Stomach (tissue), 9 donors: ENCODE data around the gene DDB1. TPM values are rescaled to one million over a fixed set of nuclear protein-coding genes. Genes with fewer than 3 reads are reported as not detected.

Experiments
- DNase-seq, 2 donors: peaks; one replicate each; pipeline versions ENCODE4 v3.0.0 to v3.0.0-alpha.2; 2013 to 2019
- H3K27ac ChIP-seq, 5 donors: fragments of 200-600 bp in 4 of 5; sonication (generic) in 4 of 5; one replicate each; pipeline ENCODE4 v1.5.1; 2013 to 2019; ENCODE audit warnings: mild to moderate bottlenecking in 1 of 5, moderate library complexity in 1 of 5
- H3K27me3 ChIP-seq, 3 donors: fragments of 200-600 bp; sonication (generic); one replicate each; pipeline ENCODE4 v1.5.1; 2017 to 2019; ENCODE audit warnings: mixed run types in 1 of 3
- H3K36me3 ChIP-seq, 4 donors: fragments of 200-600 bp; sonication (generic); 1 replicate in 3 of 4; 2 replicates in 1 of 4; pipeline ENCODE4 v1.5.1; 2016 to 2019
- H3K4me1 ChIP-seq, 4 donors: fragments of 200-600 bp; sonication (generic); one replicate each; pipeline ENCODE4 v1.5.1; 2016 to 2019
- H3K4me3 ChIP-seq, 4 donors: fragments of 200-600 bp; sonication (generic) in 3 of 4; one replicate each; pipeline ENCODE4 v1.5.1; 2016 to 2019; ENCODE audit warnings: mild to moderate bottlenecking in 1 of 4
- H3K9me3 ChIP-seq, 4 donors: fragments of 200-600 bp; sonication (generic); one replicate each; pipeline ENCODE4 v1.5.1; 2016 to 2019
- EP300 ChIP-seq: sonication (generic); formaldehyde crosslinking; IDR thresholded peaks from one replicate; pipeline ENCODE4 v1.6.1; 2017; ENCODE audit warnings: antibody characterized with exemption
- POLR2A ChIP-seq, 4 donors: fragments of 450-650 bp; IDR thresholded peaks; one replicate each; pipeline ENCODE4 v1.6.1; 2016; ENCODE audit warnings: antibody characterized with exemption in 4 of 4, control low read depth in 2 of 4, mild to moderate bottlenecking in 1 of 4, moderate library complexity in 1 of 4
- POLR2AphosphoS5 ChIP-seq, 3 donors: sonication (generic); formaldehyde crosslinking; IDR thresholded peaks; one replicate each; pipeline ENCODE4 v1.6.1; 2016; ENCODE audit warnings: antibody characterized with exemption in 3 of 3
- WGBS, 5 donors: extraction: QIAGEN DNeasy Blood & Tissue Kit in 3 of 5; methylation state at CpG; one replicate each; pipeline versions ENCODE4 v1.1.5 to v1.1.7; 2013 to 2018; 5-methylcytosine and 5-hydroxymethylcytosine counted together
- intact Hi-C: fragments of 100-400 bp; cut with DNase I; formaldehyde crosslinking; loops from one replicate; pipeline ENCODE4 v1.15.1; 2023; ENCODE audit warnings: low total_unique reads
- polyA plus RNA-seq, 3 donors: library from polyadenylated mRNA; stranded (reverse); fragments of 200-250 nt; gene quantifications; one replicate each; pipeline ENCODE4 v1.2.3, GENCODE V29; 2013
- total RNA-seq, 5 donors: library from RNA; depleted of rRNA; stranded (reverse); fragments of >200 nt; gene quantifications; one replicate each; pipeline versions ENCODE4 v1.1.0 to v1.2.3, GENCODE V29; 2014 to 2016
- TF ChIP-seq, protein P1 (sequence below), 7 experiments: fragments of 450-650 bp in 4 of 7; fragments of 200-600 bp in 3 of 7; sonication (generic) in 3 of 7; IDR thresholded peaks; one replicate each; pipeline ENCODE4 v1.5.1; 2016 to 2019; ENCODE audit warnings: antibody characterized with exemption in 7 of 7, control low read depth in 2 of 7, mild to moderate bottlenecking in 1 of 7
- donor health status: healthy with polysubstance abuse.
- donor health status: Bipolar disorder and iron deficiency.
- donor health status: healthy.

Gene DDB1
- total and polyA plus RNA-seq, 8 donors = 44.2 to 489 (median 114) TPM

DNA sequence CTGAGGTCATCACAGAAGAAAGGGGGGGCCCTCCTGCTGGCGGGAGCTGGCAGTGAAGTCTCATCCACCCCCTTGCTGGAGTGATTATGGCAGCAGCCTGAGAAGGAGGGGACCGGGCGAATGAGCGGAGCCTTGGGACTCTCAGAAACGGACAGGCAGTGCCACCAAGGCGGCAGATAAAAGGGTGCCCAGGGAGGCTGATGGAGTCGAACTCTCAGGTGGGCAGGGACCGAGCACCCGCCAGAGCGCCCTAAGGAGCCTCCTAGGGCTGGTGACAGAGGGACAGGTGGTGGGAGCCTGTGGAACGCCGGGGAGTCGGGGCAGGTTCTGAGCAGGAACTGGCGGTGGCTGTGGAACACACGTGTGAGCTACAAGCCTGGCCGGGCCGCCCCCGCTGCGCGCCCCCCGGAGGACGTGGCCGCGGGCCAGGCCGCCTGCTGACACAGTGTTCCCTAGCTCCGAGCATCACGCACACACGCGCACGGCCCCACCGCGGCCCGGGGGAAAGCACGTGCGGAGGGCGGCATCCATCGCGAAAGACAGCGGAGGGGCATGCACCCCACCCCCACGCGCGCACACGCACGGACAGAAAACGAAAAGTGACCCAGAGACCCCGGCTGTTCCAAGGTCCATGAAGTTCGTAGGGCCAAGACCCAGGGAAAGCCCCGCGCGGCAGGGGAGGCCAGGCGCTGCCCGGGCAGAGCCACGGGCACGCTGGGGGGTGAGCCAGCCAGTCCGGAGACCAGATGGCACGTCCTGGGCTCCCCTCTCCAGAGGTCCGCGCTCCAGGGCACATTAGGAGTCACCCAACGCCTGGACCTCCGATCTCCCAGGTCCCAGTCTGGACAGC, 38.8 kb downstream of the DDB1 start:
- no peak for TF ChIP-seq POLR2A (IDR thresholded peaks at IDR 0.05)
- TF ChIP-seq EP300 = no peak
- TF ChIP-seq, protein P1, sequence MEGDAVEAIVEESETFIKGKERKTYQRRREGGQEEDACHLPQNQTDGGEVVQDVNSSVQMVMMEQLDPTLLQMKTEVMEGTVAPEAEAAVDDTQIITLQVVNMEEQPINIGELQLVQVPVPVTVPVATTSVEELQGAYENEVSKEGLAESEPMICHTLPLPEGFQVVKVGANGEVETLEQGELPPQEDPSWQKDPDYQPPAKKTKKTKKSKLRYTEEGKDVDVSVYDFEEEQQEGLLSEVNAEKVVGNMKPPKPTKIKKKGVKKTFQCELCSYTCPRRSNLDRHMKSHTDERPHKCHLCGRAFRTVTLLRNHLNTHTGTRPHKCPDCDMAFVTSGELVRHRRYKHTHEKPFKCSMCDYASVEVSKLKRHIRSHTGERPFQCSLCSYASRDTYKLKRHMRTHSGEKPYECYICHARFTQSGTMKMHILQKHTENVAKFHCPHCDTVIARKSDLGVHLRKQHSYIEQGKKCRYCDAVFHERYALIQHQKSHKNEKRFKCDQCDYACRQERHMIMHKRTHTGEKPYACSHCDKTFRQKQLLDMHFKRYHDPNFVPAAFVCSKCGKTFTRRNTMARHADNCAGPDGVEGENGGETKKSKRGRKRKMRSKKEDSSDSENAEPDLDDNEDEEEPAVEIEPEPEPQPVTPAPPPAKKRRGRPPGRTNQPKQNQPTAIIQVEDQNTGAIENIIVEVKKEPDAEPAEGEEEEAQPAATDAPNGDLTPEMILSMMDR (IDR thresholded peaks at IDR 0.05) = no peak
- TF ChIP-seq POLR2AphosphoS5 (IDR thresholded peaks at IDR 0.05) = no peak
- intact Hi-C loops = no loop called here
- Histone ChIP-seq H3K4me3 (peak overlapping the region; percentile 48 to 69 (median 62)), H3K27me3 (peaks cover 0 to 44% (median 19%) of the 10 kb centered on the region in 3 donors), H3K36me3 (peaks cover 0 to 15% (median 12%) of the 10 kb centered on the region in 4 donors), H3K27ac (peak overlapping the region in 3 of 5 donors; percentile 28 to 66 (median 47)), H3K4me1 (peaks cover 24 to 46% (median 34%) of the 10 kb centered on the region in 4 donors), H3K9me3 (no peaks in the 10 kb centered on the region)
- DNase-seq = peak; percentile 37 to 89
- WGBS, 5 donors = 1 to 5% (median 1%) methylated on average over 18 to 60 of the region's 60 CpGs

DNA sequence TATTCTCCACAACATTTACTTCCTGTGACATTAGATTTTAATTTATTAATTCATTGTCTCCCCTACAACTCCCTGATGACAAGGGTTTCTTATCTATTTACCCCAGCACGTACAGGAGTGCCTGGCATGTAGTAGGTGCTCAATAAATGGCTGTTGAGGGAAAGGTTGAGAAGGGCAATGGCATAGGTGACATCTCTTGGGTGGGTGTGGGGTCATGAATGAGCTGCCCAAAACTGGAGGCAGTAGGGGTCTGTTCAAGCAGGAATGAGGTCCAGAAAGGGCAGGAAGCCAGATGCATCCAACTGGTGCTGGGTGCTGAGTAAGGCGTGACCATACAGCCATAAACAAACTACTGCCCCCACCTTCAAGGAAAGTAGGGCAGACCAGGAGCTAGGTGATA, 40.5 kb downstream of the DDB1 start:
- Histone ChIP-seq H3K9me3 (no peaks in the 10 kb centered on the region), H3K36me3 (no peaks in the 10 kb centered on the region), H3K4me3 (no peak overlapping the region), H3K4me1 (peaks cover 24 to 33% (median 28%) of the 10 kb centered on the region in 4 donors), H3K27me3 (peaks cover 0 to 44% (median 19%) of the 10 kb centered on the region in 3 donors), H3K27ac (no peak overlapping the region)
- no peak for TF ChIP-seq POLR2AphosphoS5 (IDR thresholded peaks at IDR 0.05)
- TF ChIP-seq POLR2A (IDR thresholded peaks at IDR 0.05) = no peak
- TF ChIP-seq, protein P1 (IDR thresholded peaks at IDR 0.05) = no peak
- TF ChIP-seq EP300 = no peak
- no peak for DNase-seq
- 80 to 94% (median 92%) methylated on average over 2 of the region's 2 CpGs for WGBS, 5 donors
- intact Hi-C loops = no loop called here

DNA sequence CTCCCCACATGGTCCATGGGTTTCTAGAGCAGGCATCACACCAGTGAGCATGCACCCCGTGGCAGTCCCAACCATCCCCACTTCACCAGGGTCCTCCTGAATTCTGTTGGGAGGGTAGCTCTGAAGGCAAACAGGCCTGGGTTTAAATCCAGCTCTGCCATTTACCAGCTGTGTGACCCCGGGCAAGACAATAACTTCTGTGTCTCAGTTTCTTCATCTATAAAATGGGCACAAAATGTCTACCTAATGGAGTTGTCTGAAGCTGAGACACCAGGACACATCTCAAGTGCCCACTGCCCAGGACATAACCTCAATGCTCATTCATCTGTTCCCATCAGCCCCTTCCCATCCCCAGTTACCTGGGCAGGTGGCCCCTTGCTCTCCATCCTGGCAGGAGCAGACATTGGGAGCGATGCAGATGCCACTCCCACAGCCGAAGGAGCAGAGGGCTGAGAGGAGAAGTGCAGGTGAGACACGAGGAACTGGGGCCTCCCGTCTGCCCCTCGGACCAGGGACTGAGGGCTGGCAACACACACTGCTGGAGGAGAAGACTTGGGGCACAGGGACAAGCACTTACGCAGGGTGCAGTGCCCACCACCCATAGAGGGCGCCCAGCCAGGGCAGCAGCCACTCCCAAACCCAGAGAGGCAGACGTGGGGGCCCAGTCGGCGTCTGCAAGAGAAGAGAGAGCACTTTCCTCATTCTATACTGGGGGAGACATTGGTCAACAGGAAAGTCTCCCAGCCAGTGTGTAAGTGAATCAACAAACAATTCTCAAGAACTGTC, 41.8 kb downstream of the DDB1 start:
- no peaks in the 10 kb centered on the region for H3K36me3 ChIP-seq
- H3K27me3 ChIP-seq = peaks cover 0 to 44% (median 19%) of the 10 kb centered on the region in 3 donors
- H3K4me3 ChIP-seq = no peak overlapping the region
- 80 to 89% (median 84%) methylated on average over 11 to 12 of the region's 12 CpGs for WGBS, 5 donors
- no peaks in the 10 kb centered on the region for H3K9me3 ChIP-seq
- TF ChIP-seq, protein P1 (IDR thresholded peaks at IDR 0.05) = no peak
- TF ChIP-seq EP300 (no peak), POLR2AphosphoS5 (IDR thresholded peaks at IDR 0.05) (no peak), POLR2A (IDR thresholded peaks at IDR 0.05) (no peak)
- intact Hi-C loops = no loop called here
- DNase-seq = no peak
- no peak overlapping the region for H3K27ac ChIP-seq
- peaks cover 24 to 27% (median 25%) of the 10 kb centered on the region in 4 donors for H3K4me1 ChIP-seq

DNA sequence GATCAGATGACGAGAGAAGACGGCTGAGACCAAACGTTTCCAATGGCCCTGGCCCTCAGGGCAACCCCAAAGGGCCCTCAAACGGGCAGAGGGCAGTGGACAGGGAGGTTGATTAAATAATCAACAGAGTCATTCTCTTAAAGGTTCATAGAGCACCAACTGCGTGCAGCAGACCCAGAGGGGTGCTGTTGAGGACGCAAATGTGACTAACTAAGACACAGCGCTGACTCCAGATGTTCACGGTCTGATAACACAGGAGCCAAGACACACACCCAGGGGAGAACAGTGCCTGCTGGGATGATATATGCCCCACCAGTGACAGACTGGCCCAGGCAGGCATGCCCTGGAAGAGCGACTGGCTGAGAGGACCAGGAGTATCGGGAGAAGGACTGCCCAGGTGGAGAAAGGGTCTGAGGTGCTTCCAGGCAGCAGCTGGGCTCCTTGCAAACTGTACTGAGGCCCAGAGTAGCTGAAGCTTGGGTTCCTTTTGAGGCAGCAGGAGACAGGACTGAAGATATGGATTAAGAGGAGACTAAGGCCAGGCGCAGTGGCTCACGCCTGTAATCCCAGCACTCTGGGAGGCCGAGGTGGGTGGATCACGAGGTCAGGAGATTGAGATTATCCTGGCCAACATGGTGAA, 45.4 kb downstream of the DDB1 start:
- DNase-seq = no peak
- TF ChIP-seq POLR2AphosphoS5 (IDR thresholded peaks at IDR 0.05) = no peak
- no peak for TF ChIP-seq POLR2A (IDR thresholded peaks at IDR 0.05)
- TF ChIP-seq, protein P1 (IDR thresholded peaks at IDR 0.05) = no peak
- TF ChIP-seq EP300 = no peak
- Histone ChIP-seq H3K27ac (no peak overlapping the region), H3K9me3 (no peaks in the 10 kb centered on the region), H3K27me3 (peaks cover 0 to 13% (median 0%) of the 10 kb centered on the region in 3 donors), H3K36me3 (no peaks in the 10 kb centered on the region), H3K4me1 (no peaks in the 10 kb centered on the region), H3K4me3 (no peak overlapping the region)
- 84 to 87% (median 86%) methylated on average over 13 to 14 of the region's 14 CpGs for WGBS, 5 donors
- intact Hi-C loops = no loop called here
